HepG2 (cell line): Measurements from ENCODE around the gene DHX16. TPM values are rescaled to one million over a fixed set of nuclear protein-coding genes. Genes with fewer than 3 reads are reported as not detected.

ENCODE experiments used
- BRD4 ChIP-seq: sonication (generic); formaldehyde crosslinking; IDR thresholded peaks from 2 replicates; pipeline ENCODE4 v1.4.0; 2020; ENCODE audit warnings: missing genetic modification reagents
- CREB1 ChIP-seq, 2 experiments: fragments of 450-650 bp in 1 of 2; IDR thresholded peaks; 2 replicates each; pipeline ENCODE4 v1.6.1; 2016 to 2017; ENCODE audit warnings: control low read depth in 1 of 2, mild to moderate bottlenecking in 1 of 2, missing compliant biosample characterization in 1 of 2, missing genetic modification characterization in 1 of 2
- GABPA ChIP-seq, 2 experiments: IDR thresholded peaks; 2 replicates each; pipeline ENCODE4 v1.6.1; 2011 to 2016; ENCODE audit warnings: low read depth in 2 of 2, low read length in 1 of 2, missing biosample characterization in 1 of 2, missing genetic modification characterization in 1 of 2
- GMEB2 ChIP-seq: IDR thresholded peaks from 2 replicates; pipeline ENCODE4 v1.6.1; 2016; ENCODE audit warnings: missing biosample characterization, missing genetic modification reagents, low read depth
- HNF1B ChIP-seq: sonication (generic); formaldehyde crosslinking; IDR thresholded peaks from 2 replicates; pipeline ENCODE4 v1.5.1; 2020; ENCODE audit warnings: mild to moderate bottlenecking, moderate library complexity, missing genetic modification reagents
- NFAT5 ChIP-seq: sonication (generic); formaldehyde crosslinking; IDR thresholded peaks from 2 replicates; pipeline ENCODE4 v1.4.0; 2020; ENCODE audit warnings: missing genetic modification reagents
- NFRKB ChIP-seq: fragments of 450-650 bp; IDR thresholded peaks from 2 replicates; pipeline ENCODE4 v1.6.1; 2017
- PRDM4 ChIP-seq: sonication (generic); formaldehyde crosslinking; IDR thresholded peaks from 2 replicates; pipeline ENCODE4 v1.9.0; 2021; ENCODE audit warnings: missing genetic modification reagents, borderline replicate concordance
- ZBTB26 ChIP-seq: IDR thresholded peaks from 2 replicates; pipeline ENCODE4 v1.6.1; 2016; ENCODE audit warnings: missing compliant biosample characterization, missing genetic modification reagents, borderline replicate concordance
- ZBTB7A ChIP-seq: sonication (generic); formaldehyde crosslinking; IDR thresholded peaks from 2 replicates; pipeline ENCODE4 v1.8.0; 2022; ENCODE audit warnings: mild to moderate bottlenecking, missing genetic modification reagents
- ZGPAT ChIP-seq: IDR thresholded peaks from 2 replicates; pipeline ENCODE4 v1.6.1; 2016; ENCODE audit warnings: mild to moderate bottlenecking
- ZMAT5 ChIP-seq: sonication (generic); formaldehyde crosslinking; IDR thresholded peaks from 2 replicates; pipeline ENCODE4 v1.5.0; 2020; ENCODE audit warnings: mild to moderate bottlenecking, low read depth, missing genetic modification reagents, borderline replicate concordance
- ZNF121 ChIP-seq: sonication (generic); formaldehyde crosslinking; IDR thresholded peaks from 2 replicates; pipeline ENCODE4 v1.5.0; 2020; ENCODE audit warnings: mild to moderate bottlenecking, missing genetic modification reagents
- polyA plus RNA-seq, 8 experiments: library from polyadenylated mRNA; depleted of rRNA in 3 of 8; stranded (reverse) in 7 of 8; unstranded in 1 of 8; fragments of >200 nt; fragmentation: Illumina TruSeq in 4 of 8; extraction: Trizol in 4 of 8; gene quantifications; 2 replicates each; pipeline versions ENCODE4 v1.2.1 to v1.2.3, GENCODE V29; 2011 to 2016; ENCODE audit warnings: low read depth in 4 of 8, missing spikeins in 1 of 8, mixed read lengths in 1 of 8; ENCODE audit not compliant: insufficient read depth in 1 of 8
- total RNA-seq, 5 experiments: library from RNA; depleted of rRNA; stranded (reverse); fragments of >200 nt; fragmentation: Illumina TruSeq; extraction: Trizol; gene quantifications; 2 replicates each; pipeline ENCODE4 v1.2.3, GENCODE V29; 2016; ENCODE audit warnings: low read depth in 1 of 5

Gene DHX16
- total and polyA plus RNA-seq, 2 of the 13 experiments (the other 11 are each of a cell fraction or from before 2014, with no cell fraction given) = 57.0 to 58.5 TPM

GRCh38 chr6:30686908-30687658 is 14.3 kb upstream of the DHX16 start (continued):
- TF ChIP-seq NFAT5 = no peak
- TF ChIP-seq CREB1 (IDR thresholded peaks at IDR 0.05) = no peak
- no peak for TF ChIP-seq CREB1 (CRISPR knock-in tag; IDR thresholded peaks at IDR 0.05)
- 0 out of 2 replicates have a peak, but pooled peaks have one; percentile 25 for TF ChIP-seq ZBTB26 (CRISPR knock-in tag)
- no peak for TF ChIP-seq NFRKB
- TF ChIP-seq PRDM4 (CRISPR knock-in tag) = no peak
- TF ChIP-seq ZGPAT (CRISPR knock-in tag) = peak; percentile 68; the same call in 1 of the 2 replicates
- no peak for TF ChIP-seq HNF1B
- TF ChIP-seq BRD4 (CRISPR knock-in tag) = no peak
- no peak for TF ChIP-seq GABPA (IDR thresholded peaks at IDR 0.05; ENCODE audit: low read depth, low read length)
- no peak for TF ChIP-seq GABPA (CRISPR knock-in tag; IDR thresholded peaks at IDR 0.05; ENCODE audit: low read depth)
- TF ChIP-seq ZBTB7A (CRISPR knock-in tag) = peak; percentile 55; the same call in 1 of the 2 replicates
- TF ChIP-seq ZNF121 = no peak
- no peak for TF ChIP-seq GMEB2 (CRISPR knock-in tag)
- TF ChIP-seq ZMAT5 (CRISPR knock-in tag) = no peak
